H1 (cell line): ENCODE measurements around the gene ABHD8. TPM values are rescaled to one million over a fixed set of nuclear protein-coding genes. Genes with fewer than 3 reads are reported as not detected.

Experiments used
- CTCF ChIA-PET: fragments of 300-600 bp; sonication (Branson Sonifier 250); formaldehyde crosslinking; loops from one replicate; lab custom pipeline; 2021; ENCODE audit not compliant: partially characterized antibody; lab: Charles Lee
- POLR2A ChIA-PET: fragments of 300-600 bp; sonication (Branson Sonifier 250); formaldehyde crosslinking; loops from one replicate; lab custom pipeline; 2021; ENCODE audit warnings: inconsistent platforms; ENCODE audit not compliant: partially characterized antibody; lab: Charles Lee
- DNase-seq, 2 experiments: peaks; one replicate each; pipeline versions ENCODE4 v3.0.0 to v3.0.0-alpha.2; 2010 to 2022; ENCODE audit warnings: low spot score in 2 of 2, low read depth in 1 of 2, mixed read lengths in 1 of 2
- FAIRE-seq: peaks from 2 replicates; lab custom pipeline; 2011; peaks lifted over from hg19 to GRCh38; lab: Jason Lieb, UNC
- H2AFZ ChIP-seq: 2 replicates; pipeline ENCODE4 v1.8.1; 2012; ENCODE audit warnings: low read length, inconsistent platforms
- H2AK5ac ChIP-seq: 2 replicates; pipeline ENCODE4 v1.6.1; 2013; ENCODE audit warnings: low read depth, low read length
- H2BK120ac ChIP-seq: replicated peaks from 2 replicates; pipeline ENCODE3; 2013; ENCODE audit warnings: low read depth, low read length, inconsistent platforms
- H2BK12ac ChIP-seq: 2 replicates; pipeline ENCODE4 v1.6.1; 2013; ENCODE audit warnings: low read depth, low read length
- H2BK15ac ChIP-seq: 2 replicates; pipeline ENCODE4 v1.6.1; 2013; ENCODE audit warnings: low read length
- H2BK20ac ChIP-seq: 2 replicates; pipeline ENCODE4 v1.6.1; 2013; ENCODE audit warnings: low read length
- H2BK5ac ChIP-seq: 2 replicates; pipeline ENCODE4 v1.6.1; 2013; ENCODE audit warnings: low read depth, low read length
- H3K14ac ChIP-seq: 2 replicates; pipeline ENCODE4 v1.6.1; 2013; ENCODE audit warnings: inconsistent platforms; ENCODE audit not compliant: insufficient read length
- H3K18ac ChIP-seq: 2 replicates; pipeline ENCODE4 v1.6.1; 2013; ENCODE audit warnings: low read length; ENCODE audit errors: extremely low read depth
- H3K23ac ChIP-seq: 2 replicates; pipeline ENCODE4 v1.6.1; 2013; ENCODE audit warnings: inconsistent platforms; ENCODE audit not compliant: insufficient read length
- H3K23me2 ChIP-seq: 2 replicates; pipeline ENCODE4 v1.6.1; 2013; ENCODE audit warnings: low read depth, low read length
- H3K27ac ChIP-seq: 2 replicates; pipeline ENCODE4 v1.6.1; 2011; ENCODE audit warnings: low read depth, low read length, inconsistent platforms
- H3K27me3 ChIP-seq, 4 experiments: replicated peaks in 1 of 4; 1 replicate in 1 of 4; 2 replicates in 3 of 4; pipeline versions ENCODE4 v1.6.1 to v1.8.1; 2011 to 2013; ENCODE audit warnings: low read length in 3 of 4, mild to moderate bottlenecking in 3 of 4, inconsistent platforms in 2 of 4, mixed read lengths in 2 of 4, moderate library complexity in 1 of 4; ENCODE audit not compliant: control insufficient read depth in 3 of 4, insufficient read depth in 3 of 4; ENCODE audit errors: extremely low read depth in 1 of 4
- H3K36me3 ChIP-seq, 4 experiments: 2 replicates each; pipeline versions ENCODE4 v1.6.1 to v1.8.1; 2011 to 2013; ENCODE audit warnings: mild to moderate bottlenecking in 4 of 4, low read length in 3 of 4, moderate library complexity in 2 of 4, control low read depth in 1 of 4, inconsistent platforms in 1 of 4; ENCODE audit not compliant: insufficient read depth in 4 of 4, control insufficient read depth in 2 of 4
- H3K4ac ChIP-seq: replicated peaks from 2 replicates; pipeline ENCODE3; 2013; ENCODE audit warnings: low read length, low read depth, mixed read lengths, inconsistent platforms; ENCODE audit not compliant: insufficient read length
- H3K4me1 ChIP-seq, 4 experiments: replicated peaks in 1 of 4; 1 replicate in 1 of 4; 2 replicates in 3 of 4; pipeline versions ENCODE4 v1.6.1 to v1.8.1; 2011 to 2013; ENCODE audit warnings: low read length in 3 of 4, inconsistent platforms in 2 of 4, mixed read lengths in 1 of 4; ENCODE audit not compliant: insufficient read depth in 4 of 4, control insufficient read depth in 3 of 4
- H3K4me2 ChIP-seq, 2 experiments: 2 replicates each; pipeline versions ENCODE4 v1.6.1 to v1.8.1; 2011 to 2013; ENCODE audit warnings: low read depth in 2 of 2, low read length in 2 of 2, control low read depth in 1 of 2, inconsistent platforms in 1 of 2, mild to moderate bottlenecking in 1 of 2; ENCODE audit not compliant: insufficient read depth in 1 of 2
- H3K4me3 ChIP-seq, 4 experiments: fragments of 200-600, 300-600 bp in 1 of 4; sonication (generic), shearing (Covaris generic), sonication (Bioruptor Twin) in 1 of 4; 2 replicates each; pipeline versions ENCODE4 v1.5.1 to v1.8.1; 2011 to 2016; ENCODE audit warnings: low read length in 4 of 4, low read depth in 3 of 4, control low read depth in 2 of 4, inconsistent platforms in 2 of 4, mild to moderate bottlenecking in 2 of 4, mixed read lengths in 1 of 4, moderate library complexity in 1 of 4; ENCODE audit not compliant: insufficient read depth in 2 of 4; ENCODE audit errors: extremely low read depth in 1 of 4
- H3K56ac ChIP-seq: replicated peaks from 2 replicates; pipeline ENCODE3; 2013; ENCODE audit warnings: low read depth, mild to moderate bottlenecking, mixed read lengths, low read length, inconsistent platforms; ENCODE audit not compliant: insufficient read length
- H3K79me1 ChIP-seq: 2 replicates; pipeline ENCODE4 v1.6.1; 2013; ENCODE audit warnings: low read depth, low read length, control low read depth
- H3K79me2 ChIP-seq, 2 experiments: 2 replicates each; pipeline versions ENCODE4 v1.6.1 to v1.8.1; 2012 to 2013; ENCODE audit warnings: low read length in 2 of 2, mild to moderate bottlenecking in 2 of 2, inconsistent platforms in 1 of 2; ENCODE audit not compliant: insufficient read depth in 2 of 2, control insufficient read depth in 1 of 2
- H3K9ac ChIP-seq, 4 experiments: replicated peaks in 1 of 4; 1 replicate in 1 of 4; 2 replicates in 3 of 4; pipeline versions ENCODE4 v1.6.1 to v1.8.1; 2011 to 2013; ENCODE audit warnings: low read depth in 3 of 4, low read length in 3 of 4, control low read depth in 2 of 4, mild to moderate bottlenecking in 2 of 4, moderate library complexity in 2 of 4, inconsistent platforms in 1 of 4; ENCODE audit errors: extremely low read depth in 1 of 4
- H3K9me3 ChIP-seq, 2 experiments: 2 replicates each; pipeline versions ENCODE4 v1.6.1 to v1.8.1; 2012 to 2013; ENCODE audit warnings: mild to moderate bottlenecking in 2 of 2, moderate library complexity in 2 of 2, control low read depth in 1 of 2, inconsistent platforms in 1 of 2, low read depth in 1 of 2, low read length in 1 of 2, mixed read lengths in 1 of 2; ENCODE audit not compliant: insufficient read depth in 2 of 2
- H4K20me1 ChIP-seq, 2 experiments: replicated peaks in 1 of 2; 2 replicates each; pipeline versions ENCODE3 to v1.8.1; 2011 to 2013; ENCODE audit warnings: inconsistent platforms in 2 of 2, low read length in 2 of 2, mild to moderate bottlenecking in 1 of 2; ENCODE audit not compliant: insufficient read depth in 2 of 2, control insufficient read depth in 1 of 2
- H4K5ac ChIP-seq: 2 replicates; pipeline ENCODE4 v1.6.1; 2013; ENCODE audit warnings: low read length, low read depth, mixed read lengths, inconsistent platforms; ENCODE audit not compliant: insufficient read length
- H4K8ac ChIP-seq: 2 replicates; pipeline ENCODE4 v1.8.0; 2013; ENCODE audit warnings: mild to moderate bottlenecking, moderate library complexity, low read length, inconsistent platforms; ENCODE audit not compliant: insufficient read depth; ENCODE audit errors: extremely low read depth
- H4K91ac ChIP-seq: replicated peaks from 2 replicates; pipeline ENCODE3; 2013; ENCODE audit warnings: low read length, mixed read lengths, inconsistent platforms; ENCODE audit not compliant: insufficient read length
- MAFK ChIP-seq: IDR thresholded peaks from 2 replicates; pipeline ENCODE4 v1.6.1; 2012; ENCODE audit warnings: low read depth, mild to moderate bottlenecking, improper control_type of control experiment, low read length
- WGBS, 2 experiments: shearing (Covaris generic) in 1 of 2; methylation state at CpG; one replicate each; pipeline versions ENCODE4 v1.1.6 to v1.1.7; 2013 to 2015; ENCODE audit warnings: low lambda C conversion rate in 2 of 2, mixed read lengths in 2 of 2, inconsistent platforms in 1 of 2, low coverage in 1 of 2, missing lambda C conversion rate in 1 of 2; ENCODE audit not compliant: insufficient replicate concordance in 2 of 2, insufficient coverage in 1 of 2, insufficient read length in 1 of 2; ENCODE audit errors: extremely low coverage in 1 of 2, missing lambda C conversion rate in 1 of 2; 5-methylcytosine and 5-hydroxymethylcytosine counted together
- long read RNA-seq, 2 experiments: library from RNA in 1 of 2; library from capped mRNA in 1 of 2; stranded (forward); transcript quantifications; one replicate each; pipeline ENCODE4 v2.0.0, GENCODE V29; 2021; ENCODE audit warnings: inconsistent platforms in 1 of 2
- polyA minus RNA-seq, 3 experiments: library from RNA; depleted of rRNA, polyadenylated mRNA; stranded (reverse); fragments of >200 nt; gene quantifications; 1 replicate in 2 of 3; 2 replicates in 1 of 3; pipeline ENCODE4 v1.2.3, GENCODE V29; 2011
- polyA plus RNA-seq, 7 experiments: library from polyadenylated mRNA; depleted of rRNA in 3 of 7; stranded (reverse) in 5 of 7; unstranded in 2 of 7; fragments of >200 nt in 5 of 7; fragments of 200-250 nt in 2 of 7; gene quantifications; 1 replicate in 5 of 7; 2 replicates in 1 of 7; 4 replicates in 1 of 7; pipeline versions ENCODE4 v1.2.1 to v1.2.3, GENCODE V29; 2011 to 2013; ENCODE audit warnings: missing spikeins in 2 of 7, mixed read lengths in 2 of 7
- total RNA-seq: library from RNA; stranded (reverse); fragmentation: NEBNext Ultra II Directional; extraction: Animal tissue kit (Norgen Biotek cat#: 25700); gene quantifications from 2 replicates; pipeline ENCODE4 v1.2.1, GENCODE V29; 2021

Gene ABHD8
- total RNA-seq: 11.3 and 14.5 TPM in 2 replicates
- polyA plus RNA-seq (2011; rRNA removed): 18.7 and 28.5 TPM in 2 replicates
- polyA plus RNA-seq (2011; cell fraction: cytosol; rRNA removed): 17.5 TPM
- polyA plus RNA-seq (2011; cell fraction: nucleus; rRNA removed): 15.7 TPM
- polyA plus RNA-seq (2012, experiment 1 of 2): 8.6 to 15.1 TPM (median 14.3 TPM) in 4 replicates
- polyA plus RNA-seq (2012, experiment 2 of 2): 12.6 TPM
- polyA plus RNA-seq (2013, experiment 1 of 2): 5.9 TPM
- polyA plus RNA-seq (2013, experiment 2 of 2): 5.6 TPM
- polyA minus RNA-seq (2011; rRNA and poly(A)+ RNA removed): 6.0 and 8.9 TPM in 2 replicates
- polyA minus RNA-seq (2011; cell fraction: cytosol; rRNA and poly(A)+ RNA removed): 11.1 TPM
- 9.8 TPM for polyA minus RNA-seq (2011; cell fraction: nucleus; rRNA and poly(A)+ RNA removed)
- long read RNA-seq, experiment 1, partial matches to known transcripts: 7 of 13 reads
- long read RNA-seq, experiment 1, other reads (novel, unspliced or antisense): 3 of 13 reads
- long read RNA-seq, experiment 2: 0 reads

GRCh38 chr19:17303167-17303939 is at the start of gene ABHD8:
Gene ABHD8 (minus strand): TSS chr19:17303425. CDS start chr19:17301616, 1,809 bp downstream.
- H3K4me1 ChIP-seq: peaks cover 12 to 21% (median 14%) of the 10 kb centered on the region in 4 experiments
- ChIA-PET POLR2A (interaction anchor here (1.1 to 18.5 kb wide), 6 partner anchors 12 to 88 kb away, joined by 3 to 329 read pairs (median 4); partner anchors contain the start of genes ANO8, BABAM1 and USE1), CTCF (interaction anchor here (0.7 to 3.0 kb wide), 8 partner anchors 11 to 97 kb away, joined by 3 to 29 read pairs (median 3); no protein-coding TSS in a partner anchor)
- peak within 1 kb of the TSS; percentile 91 for H3K18ac ChIP-seq
- H2BK15ac ChIP-seq: peak within 1 kb of the TSS; percentile 81; the same call in 1 of the 2 replicates
- no peak within 1 kb of the TSS for H3K56ac ChIP-seq
- no peak within 1 kb of the TSS for H4K8ac ChIP-seq
- DNase-seq: peak in 1 of 2 experiments; percentile 99
- peak within 1 kb of the TSS; percentile 75 for H3K4ac ChIP-seq
- FAIRE-seq: no peak
- H3K36me3 ChIP-seq: peaks cover 0 to 13% (median 2%) of the 10 kb centered on the region in 4 experiments; a peak in 4 of 8 replicates
- 0 out of 2 replicates have a peak within 1 kb of the TSS, but pooled peaks have one; percentile 53 for H2AK5ac ChIP-seq
- no peaks in the 10 kb centered on the region; a peak in 1 of 4 replicates for H3K9me3 ChIP-seq
- no peak within 1 kb of the TSS for H2AFZ ChIP-seq
- H3K79me2 ChIP-seq: peaks cover 0 to 4% of the 10 kb centered on the region in 2 experiments; a peak in 1 of 4 replicates
- H4K20me1 ChIP-seq: peaks cover 1 to 8% of the 10 kb centered on the region in 2 experiments
- whole genome bisulfite sequencing, 2 experiments: 7% methylated on average over 33 of the region's 52 CpGs; no CpG with 5 or more reads in 1 of the 2 experiments
- H4K5ac ChIP-seq: peak within 1 kb of the TSS; percentile 47
- peaks cover 7% of the 10 kb centered on the region for H3K23me2 ChIP-seq
- peak within 1 kb of the TSS; percentile 54 to 78 (median 58) for H3K4me3 ChIP-seq
- no peak within 1 kb of the TSS for H3K23ac ChIP-seq
- H3K79me1 ChIP-seq: peaks cover 4% of the 10 kb centered on the region
- no peak within 1 kb of the TSS for H2BK12ac ChIP-seq
- H2BK20ac ChIP-seq: no peak within 1 kb of the TSS
- H3K4me2 ChIP-seq: peak within 1 kb of the TSS; percentile 82 to 98
- peak within 1 kb of the TSS; percentile 2 to 63 (median 49) for H3K9ac ChIP-seq
- H3K27me3 ChIP-seq: no peaks in the 10 kb centered on the region
- peak within 1 kb of the TSS; percentile 88 for H4K91ac ChIP-seq
- no peak within 1 kb of the TSS; the same call in 1 of the 2 replicates for H2BK5ac ChIP-seq
- no peak within 1 kb of the TSS for H3K27ac ChIP-seq
- H2BK120ac ChIP-seq: no peak within 1 kb of the TSS
- no peak within 1 kb of the TSS for H3K14ac ChIP-seq
- no peak for TF ChIP-seq MAFK
